ENCODE data around the gene SPX. TPM values are rescaled to one million over a fixed set of nuclear protein-coding genes. Genes with fewer than 3 reads are reported as not detected.

The SPX gene
- total and polyA plus RNA-seq, 12 donors, result 0.27 to 3.3 (median 0.49) TPM; not detected in 3

DNA sequence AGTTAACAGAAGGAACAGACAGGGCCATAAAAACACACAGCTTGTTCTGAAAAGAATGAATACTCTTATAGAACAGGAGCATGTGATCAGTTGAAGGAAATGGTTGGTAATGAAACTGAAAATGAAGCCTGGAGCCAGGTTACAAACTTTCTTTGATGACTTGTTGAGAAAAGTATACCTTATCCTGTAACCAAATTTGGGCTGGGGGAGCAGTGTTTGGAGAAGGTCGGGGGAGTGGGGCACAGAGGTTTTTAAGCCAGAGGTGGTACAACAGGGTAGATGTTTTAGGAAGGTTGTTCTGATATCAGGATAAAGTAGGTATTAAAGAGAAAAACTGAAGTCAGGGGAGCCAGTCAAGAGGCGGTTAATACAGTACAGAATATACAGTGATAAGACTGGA lies 16.3 kb upstream of the SPX start:
- H3K4me3 ChIP-seq, result no peak overlapping the region
- peaks cover 0 to 15% of the 10 kb centered on the region in 2 donors for H3K36me3 ChIP-seq (replicated peaks in 1 of 2)
- H3K9me3 ChIP-seq (replicated peaks in 1 of 3), result no peaks in the 10 kb centered on the region
- WGBS, 4 donors, result 46 to 49% (median 47%) methylated on average over 2 of the region's 2 CpGs
- H3K27me3 ChIP-seq, result no peaks in the 10 kb centered on the region
- no peak for DNase-seq
- no peak overlapping the region for H3K27ac ChIP-seq
- peaks cover 13 to 19% of the 10 kb centered on the region in 2 donors for H3K4me1 ChIP-seq (replicated peaks in 1 of 2)
- intact Hi-C loops (cut with DNase I), result loop anchor here in 1 of 2 donors (10.0 kb wide), 1 partner anchor 145 kb away; the partner anchor contains the start of gene LDHB
- TF ChIP-seq, protein P1, sequence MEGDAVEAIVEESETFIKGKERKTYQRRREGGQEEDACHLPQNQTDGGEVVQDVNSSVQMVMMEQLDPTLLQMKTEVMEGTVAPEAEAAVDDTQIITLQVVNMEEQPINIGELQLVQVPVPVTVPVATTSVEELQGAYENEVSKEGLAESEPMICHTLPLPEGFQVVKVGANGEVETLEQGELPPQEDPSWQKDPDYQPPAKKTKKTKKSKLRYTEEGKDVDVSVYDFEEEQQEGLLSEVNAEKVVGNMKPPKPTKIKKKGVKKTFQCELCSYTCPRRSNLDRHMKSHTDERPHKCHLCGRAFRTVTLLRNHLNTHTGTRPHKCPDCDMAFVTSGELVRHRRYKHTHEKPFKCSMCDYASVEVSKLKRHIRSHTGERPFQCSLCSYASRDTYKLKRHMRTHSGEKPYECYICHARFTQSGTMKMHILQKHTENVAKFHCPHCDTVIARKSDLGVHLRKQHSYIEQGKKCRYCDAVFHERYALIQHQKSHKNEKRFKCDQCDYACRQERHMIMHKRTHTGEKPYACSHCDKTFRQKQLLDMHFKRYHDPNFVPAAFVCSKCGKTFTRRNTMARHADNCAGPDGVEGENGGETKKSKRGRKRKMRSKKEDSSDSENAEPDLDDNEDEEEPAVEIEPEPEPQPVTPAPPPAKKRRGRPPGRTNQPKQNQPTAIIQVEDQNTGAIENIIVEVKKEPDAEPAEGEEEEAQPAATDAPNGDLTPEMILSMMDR (IDR thresholded peaks at IDR 0.05), result no peak
- TF ChIP-seq POLR2A (IDR thresholded peaks at IDR 0.05), result no peak

DNA sequence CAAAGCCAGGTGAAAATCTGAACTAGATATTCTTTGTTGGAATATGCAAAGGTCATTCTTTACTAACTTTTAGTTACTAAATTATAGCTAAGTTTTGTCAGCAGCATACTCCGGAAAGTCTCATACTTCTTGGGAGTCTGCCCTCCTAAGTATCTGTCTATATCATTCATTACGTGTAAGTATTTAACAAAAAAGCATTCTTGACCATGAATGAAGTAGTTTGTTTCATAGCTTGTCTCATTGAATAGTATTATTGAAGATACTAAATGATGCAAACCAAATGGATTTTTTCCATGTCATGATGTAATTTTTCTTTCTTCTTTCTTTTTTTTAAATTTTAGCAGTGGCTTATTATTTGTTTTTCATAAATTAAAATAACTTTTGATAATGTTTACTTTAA lies 9.8 kb upstream of the SPX start:
- WGBS, 4 donors, result 93 to 96% (median 94%) methylated on average over 2 of the region's 2 CpGs
- no peaks in the 10 kb centered on the region for H3K4me1 ChIP-seq (replicated peaks in 1 of 2)
- H3K36me3 ChIP-seq (replicated peaks in 1 of 2), result peaks cover 0 to 33% of the 10 kb centered on the region in 2 donors
- no peaks in the 10 kb centered on the region for H3K9me3 ChIP-seq (replicated peaks in 1 of 3)
- DNase-seq, result no peak
- TF ChIP-seq, protein P1 (IDR thresholded peaks at IDR 0.05), result no peak
- TF ChIP-seq POLR2A (IDR thresholded peaks at IDR 0.05), result no peak
- H3K4me3 ChIP-seq, result no peak overlapping the region
- H3K27ac ChIP-seq, result no peak overlapping the region
- intact Hi-C loops (cut with DNase I), result no loop called here
- H3K27me3 ChIP-seq, result no peaks in the 10 kb centered on the region

DNA sequence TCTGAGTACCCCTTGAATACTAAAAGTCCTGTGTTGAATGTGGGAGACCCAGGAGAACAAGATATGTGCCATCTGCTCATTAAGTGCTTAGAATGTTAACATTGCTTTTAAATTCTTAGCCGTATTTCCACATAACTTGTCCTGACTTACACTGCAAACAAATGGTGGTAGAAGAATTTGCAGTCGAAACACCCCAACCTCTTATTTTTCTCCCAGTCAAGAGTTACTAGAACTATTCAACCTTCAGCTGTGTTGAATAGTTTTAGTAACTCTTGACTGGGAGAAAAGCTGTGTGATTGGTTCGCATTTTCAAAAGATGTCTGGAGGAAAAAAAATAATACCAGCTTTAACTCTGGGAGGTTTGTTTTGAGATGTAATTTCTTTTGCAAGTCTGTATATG lies 7.6 kb upstream of the SPX start:
- no peaks in the 10 kb centered on the region for H3K4me1 ChIP-seq (replicated peaks in 1 of 2)
- TF ChIP-seq, protein P1 (IDR thresholded peaks at IDR 0.05), result no peak
- no peak for TF ChIP-seq POLR2A (IDR thresholded peaks at IDR 0.05)
- WGBS, 4 donors, result 94 to 97% (median 96%) methylated on average over 3 of the region's 3 CpGs
- no peaks in the 10 kb centered on the region for H3K27me3 ChIP-seq
- H3K4me3 ChIP-seq, result no peak overlapping the region
- intact Hi-C loops (cut with DNase I), result no loop called here
- no peak overlapping the region for H3K27ac ChIP-seq
- DNase-seq, result no peak
- H3K9me3 ChIP-seq (replicated peaks in 1 of 3), result no peaks in the 10 kb centered on the region
- H3K36me3 ChIP-seq (replicated peaks in 1 of 2), result peaks cover 0 to 26% of the 10 kb centered on the region in 2 donors

DNA sequence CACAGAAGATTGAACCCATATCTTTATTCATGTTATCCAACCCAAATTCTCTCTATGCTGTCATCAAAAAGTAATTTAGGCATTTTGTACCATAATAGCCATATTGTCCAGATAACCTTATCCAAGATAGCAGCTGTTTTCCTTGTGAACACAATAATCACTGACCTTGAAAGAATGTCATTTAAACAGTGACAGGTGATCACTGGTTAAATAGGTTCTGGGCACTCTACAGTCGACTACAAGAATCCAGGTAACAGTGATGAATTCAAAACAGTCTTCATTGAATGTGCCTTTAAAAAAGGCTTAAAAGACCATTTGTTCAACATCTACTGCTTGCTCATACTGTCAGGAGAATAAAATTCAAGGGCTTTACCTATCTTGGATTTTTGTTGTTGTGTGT lies 4.6 kb upstream of the SPX start:
- H3K27me3 ChIP-seq, result no peaks in the 10 kb centered on the region
- intact Hi-C loops (cut with DNase I), result no loop called here

More for the DNA sequence above, 4.6 kb upstream of the SPX start:
- Histone ChIP-seq H3K36me3 (replicated peaks in 1 of 2) (peaks cover 0 to 4% of the 10 kb centered on the region in 2 donors), H3K9me3 (replicated peaks in 1 of 3) (no peaks in the 10 kb centered on the region), H3K27ac (no peak overlapping the region), H3K4me1 (replicated peaks in 1 of 2) (no peaks in the 10 kb centered on the region), H3K4me3 (no peak overlapping the region)
- TF ChIP-seq POLR2A (IDR thresholded peaks at IDR 0.05), result no peak
- TF ChIP-seq, protein P1 (IDR thresholded peaks at IDR 0.05), result no peak
- DNase-seq, result no peak
- 53 to 64% (median 61%) methylated on average over 1 of the region's 1 CpG for WGBS, 4 donors

All from adrenal gland (tissue), 12 donors.